Measurements from ENCODE around the gene RXFP3.

RXFP3 gene

DNA sequence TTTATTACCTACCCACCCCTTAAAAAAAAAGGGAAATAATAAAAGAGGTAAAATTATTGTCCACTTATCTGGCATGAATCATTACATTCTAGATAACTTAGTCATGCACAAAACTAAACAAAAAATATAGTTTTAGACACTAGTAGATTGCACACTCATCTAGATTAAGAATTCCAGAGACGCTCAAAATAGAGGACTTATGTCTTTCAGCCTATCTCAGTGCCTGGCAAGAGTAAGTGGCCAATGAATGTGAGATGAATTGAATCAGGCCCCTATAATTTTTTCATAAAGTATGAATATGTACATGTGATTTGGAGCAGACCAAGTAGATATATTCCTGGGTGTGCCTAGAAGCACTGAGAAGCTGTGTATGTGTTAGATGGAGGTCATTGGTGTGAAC is 2.0 kb upstream of the RXFP3 start:
- TF ChIP-seq, protein P1, sequence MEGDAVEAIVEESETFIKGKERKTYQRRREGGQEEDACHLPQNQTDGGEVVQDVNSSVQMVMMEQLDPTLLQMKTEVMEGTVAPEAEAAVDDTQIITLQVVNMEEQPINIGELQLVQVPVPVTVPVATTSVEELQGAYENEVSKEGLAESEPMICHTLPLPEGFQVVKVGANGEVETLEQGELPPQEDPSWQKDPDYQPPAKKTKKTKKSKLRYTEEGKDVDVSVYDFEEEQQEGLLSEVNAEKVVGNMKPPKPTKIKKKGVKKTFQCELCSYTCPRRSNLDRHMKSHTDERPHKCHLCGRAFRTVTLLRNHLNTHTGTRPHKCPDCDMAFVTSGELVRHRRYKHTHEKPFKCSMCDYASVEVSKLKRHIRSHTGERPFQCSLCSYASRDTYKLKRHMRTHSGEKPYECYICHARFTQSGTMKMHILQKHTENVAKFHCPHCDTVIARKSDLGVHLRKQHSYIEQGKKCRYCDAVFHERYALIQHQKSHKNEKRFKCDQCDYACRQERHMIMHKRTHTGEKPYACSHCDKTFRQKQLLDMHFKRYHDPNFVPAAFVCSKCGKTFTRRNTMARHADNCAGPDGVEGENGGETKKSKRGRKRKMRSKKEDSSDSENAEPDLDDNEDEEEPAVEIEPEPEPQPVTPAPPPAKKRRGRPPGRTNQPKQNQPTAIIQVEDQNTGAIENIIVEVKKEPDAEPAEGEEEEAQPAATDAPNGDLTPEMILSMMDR (IDR thresholded peaks at IDR 0.05; ENCODE audit: poor library complexity, severe bottlenecking), result no peak
- Histone ChIP-seq H3K4me1 (ENCODE audit: insufficient read depth, poor library complexity, severe bottlenecking) (peaks cover 5% of the 10 kb centered on the region), H3K27ac (ENCODE audit: poor library complexity, severe bottlenecking) (peak overlapping the region; percentile 27), H3K9me3 (ENCODE audit: severe bottlenecking) (no peaks in the 10 kb centered on the region), H3K27me3 (ENCODE audit: insufficient read depth, poor library complexity, severe bottlenecking) (peaks cover 42% of the 10 kb centered on the region), H3K36me3 (ENCODE audit: low read depth) (no peaks in the 10 kb centered on the region), H3K4me3 (ENCODE audit: severe bottlenecking) (no peak overlapping the region)
- ATAC-seq (ENCODE audit: low read depth) (peak; percentile 56), DNase-seq (ENCODE audit: low spot score) (no peak)

DNA sequence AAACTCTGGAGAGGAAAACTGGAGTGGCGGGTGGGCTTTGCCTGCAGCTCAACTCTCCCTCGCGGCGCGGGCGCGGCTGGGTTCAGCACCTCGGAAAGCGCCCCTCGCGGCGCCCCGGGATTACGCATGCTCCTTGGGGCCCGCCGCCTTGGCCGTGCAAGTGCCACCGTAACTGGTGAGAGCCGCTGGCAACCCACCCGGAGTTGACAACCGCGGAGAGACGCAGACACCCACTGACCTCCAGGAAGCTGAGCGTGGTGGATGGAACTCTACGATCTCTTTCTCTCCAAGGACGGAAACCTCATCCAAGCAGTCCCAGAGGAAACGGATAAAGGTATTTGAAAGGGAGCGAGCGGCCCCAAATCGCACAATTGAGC is 194 bp upstream of the RXFP3 start:
- ATAC-seq (ENCODE audit: low read depth) (peak; percentile 48; the same call in 2 of the 3 replicates), DNase-seq (ENCODE audit: low spot score) (peak; percentile 72)
- H3K27me3 ChIP-seq (ENCODE audit: insufficient read depth, poor library complexity, severe bottlenecking), result peaks cover 60% of the 10 kb centered on the region
- no peaks in the 10 kb centered on the region for H3K36me3 ChIP-seq (ENCODE audit: low read depth)
- H3K4me1 ChIP-seq (ENCODE audit: insufficient read depth, poor library complexity, severe bottlenecking), result peaks cover 5% of the 10 kb centered on the region
- TF ChIP-seq, protein P1 (IDR thresholded peaks at IDR 0.05; ENCODE audit: poor library complexity, severe bottlenecking), result no peak
- H3K27ac ChIP-seq (ENCODE audit: poor library complexity, severe bottlenecking), result no peak overlapping the region
- no peak overlapping the region for H3K4me3 ChIP-seq (ENCODE audit: severe bottlenecking)
- no peaks in the 10 kb centered on the region for H3K9me3 ChIP-seq (ENCODE audit: severe bottlenecking)

DNA sequence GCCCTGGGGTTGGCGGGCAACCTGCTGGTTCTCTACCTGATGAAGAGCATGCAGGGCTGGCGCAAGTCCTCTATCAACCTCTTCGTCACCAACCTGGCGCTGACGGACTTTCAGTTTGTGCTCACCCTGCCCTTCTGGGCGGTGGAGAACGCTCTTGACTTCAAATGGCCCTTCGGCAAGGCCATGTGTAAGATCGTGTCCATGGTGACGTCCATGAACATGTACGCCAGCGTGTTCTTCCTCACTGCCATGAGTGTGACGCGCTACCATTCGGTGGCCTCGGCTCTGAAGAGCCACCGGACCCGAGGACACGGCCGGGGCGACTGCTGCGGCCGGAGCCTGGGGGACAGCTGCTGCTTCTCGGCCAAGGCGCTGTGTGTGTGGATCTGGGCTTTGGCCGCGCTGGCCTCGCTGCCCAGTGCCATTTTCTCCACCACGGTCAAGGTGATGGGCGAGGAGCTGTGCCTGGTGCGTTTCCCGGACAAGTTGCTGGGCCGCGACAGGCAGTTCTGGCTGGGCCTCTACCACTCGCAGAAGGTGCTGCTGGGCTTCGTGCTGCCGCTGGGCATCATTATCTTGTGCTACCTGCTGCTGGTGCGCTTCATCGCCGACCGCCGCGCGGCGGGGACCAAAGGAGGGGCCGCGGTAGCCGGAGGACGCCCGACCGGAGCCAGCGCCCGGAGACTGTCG is 976 bp downstream of the RXFP3 start:
- DNase-seq (ENCODE audit: low spot score) (peak; percentile 60), ATAC-seq (ENCODE audit: low read depth) (no peak)
- Histone ChIP-seq H3K4me1 (ENCODE audit: insufficient read depth, poor library complexity, severe bottlenecking) (peaks cover 5% of the 10 kb centered on the region), H3K27me3 (ENCODE audit: insufficient read depth, poor library complexity, severe bottlenecking) (peaks cover 71% of the 10 kb centered on the region), H3K4me3 (ENCODE audit: severe bottlenecking) (no peak overlapping the region), H3K36me3 (ENCODE audit: low read depth) (no peaks in the 10 kb centered on the region), H3K27ac (ENCODE audit: poor library complexity, severe bottlenecking) (no peak overlapping the region), H3K9me3 (ENCODE audit: severe bottlenecking) (no peaks in the 10 kb centered on the region)
- TF ChIP-seq, protein P1 (IDR thresholded peaks at IDR 0.05; ENCODE audit: poor library complexity, severe bottlenecking), result no peak

DNA sequence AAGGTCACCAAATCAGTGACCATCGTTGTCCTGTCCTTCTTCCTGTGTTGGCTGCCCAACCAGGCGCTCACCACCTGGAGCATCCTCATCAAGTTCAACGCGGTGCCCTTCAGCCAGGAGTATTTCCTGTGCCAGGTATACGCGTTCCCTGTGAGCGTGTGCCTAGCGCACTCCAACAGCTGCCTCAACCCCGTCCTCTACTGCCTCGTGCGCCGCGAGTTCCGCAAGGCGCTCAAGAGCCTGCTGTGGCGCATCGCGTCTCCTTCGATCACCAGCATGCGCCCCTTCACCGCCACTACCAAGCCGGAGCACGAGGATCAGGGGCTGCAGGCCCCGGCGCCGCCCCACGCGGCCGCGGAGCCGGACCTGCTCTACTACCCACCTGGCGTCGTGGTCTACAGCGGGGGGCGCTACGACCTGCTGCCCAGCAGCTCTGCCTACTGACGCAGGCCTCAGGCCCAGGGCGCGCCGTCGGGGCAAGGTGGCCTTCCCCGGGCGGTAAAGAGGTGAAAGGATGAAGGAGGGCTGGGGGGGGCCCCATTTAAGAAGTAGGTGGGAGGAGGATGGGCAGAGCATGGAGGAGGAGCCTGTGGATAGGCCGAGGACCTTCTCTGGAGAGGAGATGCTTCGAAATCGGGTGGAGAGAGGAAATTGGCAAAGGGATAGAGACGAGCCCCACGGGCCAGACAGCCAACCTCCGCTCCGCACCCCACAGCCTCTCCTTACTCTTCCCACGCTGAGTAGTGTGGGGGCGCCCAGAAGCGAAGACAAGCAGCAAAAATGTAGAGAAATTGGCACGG is 1.7 kb downstream of the RXFP3 start:
- peaks cover 76% of the 10 kb centered on the region for H3K27me3 ChIP-seq (ENCODE audit: insufficient read depth, poor library complexity, severe bottlenecking)
- H3K36me3 ChIP-seq (ENCODE audit: low read depth), result no peaks in the 10 kb centered on the region
- H3K9me3 ChIP-seq (ENCODE audit: severe bottlenecking), result no peaks in the 10 kb centered on the region
- no peak for ATAC-seq (ENCODE audit: low read depth)
- TF ChIP-seq, protein P1 (IDR thresholded peaks at IDR 0.05; ENCODE audit: poor library complexity, severe bottlenecking), result no peak
- peak; percentile 57 for DNase-seq (ENCODE audit: low spot score)
- peaks cover 5% of the 10 kb centered on the region for H3K4me1 ChIP-seq (ENCODE audit: insufficient read depth, poor library complexity, severe bottlenecking)
- no peak overlapping the region for H3K4me3 ChIP-seq (ENCODE audit: severe bottlenecking)
- H3K27ac ChIP-seq (ENCODE audit: poor library complexity, severe bottlenecking), result no peak overlapping the region

DNA sequence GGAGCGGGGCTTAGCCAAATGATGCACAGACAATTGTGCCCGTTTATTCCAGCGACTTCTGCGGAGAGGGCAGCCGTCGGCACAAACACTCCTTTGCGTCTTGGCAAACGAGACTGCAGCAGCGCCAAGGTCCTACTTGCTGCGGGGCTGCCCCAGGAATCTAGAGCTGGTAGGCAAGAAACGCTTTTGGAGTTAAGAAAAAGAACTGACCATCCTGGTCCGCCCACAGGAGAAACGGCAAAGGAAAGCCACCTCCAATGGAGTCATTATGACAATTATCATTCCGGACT is 2.3 kb downstream of the RXFP3 start:
- TF ChIP-seq, protein P1 (IDR thresholded peaks at IDR 0.05; ENCODE audit: poor library complexity, severe bottlenecking), result no peak

More for the DNA sequence above, 2.3 kb downstream of the RXFP3 start:
- Histone ChIP-seq H3K36me3 (ENCODE audit: low read depth) (no peaks in the 10 kb centered on the region), H3K4me3 (ENCODE audit: severe bottlenecking) (no peak overlapping the region), H3K4me1 (ENCODE audit: insufficient read depth, poor library complexity, severe bottlenecking) (peaks cover 5% of the 10 kb centered on the region), H3K27me3 (ENCODE audit: insufficient read depth, poor library complexity, severe bottlenecking) (peaks cover 82% of the 10 kb centered on the region), H3K9me3 (ENCODE audit: severe bottlenecking) (no peaks in the 10 kb centered on the region), H3K27ac (ENCODE audit: poor library complexity, severe bottlenecking) (no peak overlapping the region)
- ATAC-seq (ENCODE audit: low read depth), result no peak
- DNase-seq (ENCODE audit: low spot score), result no peak
